Stimulated activated CD4-positive, alpha-beta T cell treated with anti-CD3 and anti-CD28 coated beads, Interleukin-4, amount 100 ng/mL, for 24 hours (primary cell): ENCODE measurements around the gene RGS16.
"Not testable (repeated sequence)": the region's sequence is repeated elsewhere in the genome, so short reads cannot be mapped to it uniquely, and the experiment has no call there.

Experiments used
- DNase-seq: peaks from one replicate; pipeline ENCODE4 v3.0.0-alpha.2; 2020

Gene RGS16

GRCh38 chr1:182604175-182605164 lies at the start of gene RGS16:
Gene RGS16 (minus strand): TSS chr1:182604389. CDS start chr1:182604259, 130 bp downstream.
- peak; percentile 96 for DNase-seq

GRCh38 chr1:182653986-182654385 lies 49.8 kb upstream of the RGS16 start:
- no peak for DNase-seq

- DNase-seq: no peak
Measured at GRCh38 chr1:182652933-182653332, 48.7 kb upstream of the RGS16 start.

- DNase-seq: no peak
Measured at GRCh38 chr1:182651339-182651724, 47.1 kb upstream of the RGS16 start.

- no peak for DNase-seq
Measured at GRCh38 chr1:182650678-182651338, 46.6 kb upstream of the RGS16 start.

- DNase-seq: no peak
Measured at GRCh38 chr1:182649041-182649440, 44.9 kb upstream of the RGS16 start.

- DNase-seq: no peak
Measured at GRCh38 chr1:182646739-182647138, 42.5 kb upstream of the RGS16 start.

- DNase-seq: no peak
Measured at GRCh38 chr1:182644886-182645285, 40.7 kb upstream of the RGS16 start.

GRCh38 chr1:182643699-182644098 lies 39.5 kb upstream of the RGS16 start:
- DNase-seq: no peak

GRCh38 chr1:182642461-182642860 lies 38.3 kb upstream of the RGS16 start:
- no peak for DNase-seq

- no peak for DNase-seq
Measured at GRCh38 chr1:182641561-182641960, 37.4 kb upstream of the RGS16 start.

- no peak for DNase-seq
Measured at GRCh38 chr1:182639330-182639729, 35.1 kb upstream of the RGS16 start.

- DNase-seq: no peak
Measured at GRCh38 chr1:182637769-182638168, 33.6 kb upstream of the RGS16 start.

- DNase-seq: no peak
Measured at GRCh38 chr1:182635871-182636270, 31.7 kb upstream of the RGS16 start.

GRCh38 chr1:182634306-182635072 lies 30.3 kb upstream of the RGS16 start:
- no peak for DNase-seq

GRCh38 chr1:182633657-182634281 lies 29.6 kb upstream of the RGS16 start:
- no peak for DNase-seq

- no peak for DNase-seq
Measured at GRCh38 chr1:182633031-182633430, 28.8 kb upstream of the RGS16 start.

GRCh38 chr1:182632441-182632857 lies 28.3 kb upstream of the RGS16 start:
- not testable (repeated sequence) for DNase-seq

GRCh38 chr1:182631954-182632353 lies 27.8 kb upstream of the RGS16 start:
- no peak for DNase-seq

GRCh38 chr1:182631053-182631677 lies 27.0 kb upstream of the RGS16 start:
- DNase-seq: no peak

- no peak for DNase-seq
Measured at GRCh38 chr1:182630586-182630985, 26.4 kb upstream of the RGS16 start.

- DNase-seq: peak; percentile 76
Measured at GRCh38 chr1:182629499-182630096, 25.4 kb upstream of the RGS16 start.
